ENCODE measurements around the gene CDH11.

GRCh38 chr16:65111306-65111705, 10.6 kb downstream of the CDH11 start:
- TF ChIP-seq, protein P1, sequence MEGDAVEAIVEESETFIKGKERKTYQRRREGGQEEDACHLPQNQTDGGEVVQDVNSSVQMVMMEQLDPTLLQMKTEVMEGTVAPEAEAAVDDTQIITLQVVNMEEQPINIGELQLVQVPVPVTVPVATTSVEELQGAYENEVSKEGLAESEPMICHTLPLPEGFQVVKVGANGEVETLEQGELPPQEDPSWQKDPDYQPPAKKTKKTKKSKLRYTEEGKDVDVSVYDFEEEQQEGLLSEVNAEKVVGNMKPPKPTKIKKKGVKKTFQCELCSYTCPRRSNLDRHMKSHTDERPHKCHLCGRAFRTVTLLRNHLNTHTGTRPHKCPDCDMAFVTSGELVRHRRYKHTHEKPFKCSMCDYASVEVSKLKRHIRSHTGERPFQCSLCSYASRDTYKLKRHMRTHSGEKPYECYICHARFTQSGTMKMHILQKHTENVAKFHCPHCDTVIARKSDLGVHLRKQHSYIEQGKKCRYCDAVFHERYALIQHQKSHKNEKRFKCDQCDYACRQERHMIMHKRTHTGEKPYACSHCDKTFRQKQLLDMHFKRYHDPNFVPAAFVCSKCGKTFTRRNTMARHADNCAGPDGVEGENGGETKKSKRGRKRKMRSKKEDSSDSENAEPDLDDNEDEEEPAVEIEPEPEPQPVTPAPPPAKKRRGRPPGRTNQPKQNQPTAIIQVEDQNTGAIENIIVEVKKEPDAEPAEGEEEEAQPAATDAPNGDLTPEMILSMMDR (conservative IDR thresholded peaks at IDR 0.05; ENCODE audit: low read length): no peak
- no peak for TF ChIP-seq EZH2phosphoT487 (IDR thresholded peaks at IDR 0.05; ENCODE audit: borderline replicate concordance)

Data from Loucy (cell line).